Measurements from ENCODE around the gene RUBCNL. TPM values are rescaled to one million over a fixed set of nuclear protein-coding genes. Genes with fewer than 3 reads are reported as not detected.

RUBCNL gene
- polyA plus RNA-seq, 1 experiment: 0.36 TPM

DNA sequence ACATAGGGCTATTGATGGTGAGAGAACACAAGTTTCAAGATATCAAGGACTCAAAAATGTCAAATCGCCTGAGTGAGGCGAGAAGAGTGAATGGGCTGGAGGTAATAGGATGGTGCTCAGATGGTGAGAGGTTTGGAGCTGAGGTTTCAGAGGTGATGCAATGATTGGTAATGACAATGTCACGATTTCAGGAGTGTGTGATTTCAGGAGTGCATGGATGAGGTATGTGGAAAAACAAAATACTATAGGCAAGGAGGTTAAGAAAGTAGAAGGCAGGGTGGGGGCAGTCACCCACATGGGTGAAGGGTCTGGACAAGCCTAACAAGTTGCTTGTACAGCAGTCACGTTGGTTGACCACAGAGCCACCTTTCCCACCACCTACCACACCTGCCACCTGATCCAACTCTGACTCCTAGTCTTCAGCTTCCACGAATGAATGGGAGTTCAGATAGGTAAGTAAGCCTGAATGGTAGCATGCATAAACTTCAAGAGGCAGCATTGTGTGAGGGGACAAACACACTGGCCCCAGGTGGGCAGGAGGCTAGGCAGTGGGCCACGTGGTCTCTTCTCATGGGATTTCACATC, 71.5 kb downstream of the RUBCNL start:
- ChIA-PET POLR2A (no interaction called here), CTCF (interaction anchor here (0.7 to 3.2 kb wide), 5 partner anchors 10 to 692 kb away, joined by 3 to 10 read pairs (median 3); no protein-coding TSS in a partner anchor)
- Histone ChIP-seq H3K27me3 (ENCODE audit: control insufficient read depth, insufficient read depth, low read length) (no peaks in the 10 kb centered on the region), H3K4me3 (ENCODE audit: low read depth, low read length) (no peak overlapping the region), H3K36me3 (ENCODE audit: control insufficient read depth, insufficient read depth, low read length) (no peaks in the 10 kb centered on the region)
- TF ChIP-seq, protein P1, sequence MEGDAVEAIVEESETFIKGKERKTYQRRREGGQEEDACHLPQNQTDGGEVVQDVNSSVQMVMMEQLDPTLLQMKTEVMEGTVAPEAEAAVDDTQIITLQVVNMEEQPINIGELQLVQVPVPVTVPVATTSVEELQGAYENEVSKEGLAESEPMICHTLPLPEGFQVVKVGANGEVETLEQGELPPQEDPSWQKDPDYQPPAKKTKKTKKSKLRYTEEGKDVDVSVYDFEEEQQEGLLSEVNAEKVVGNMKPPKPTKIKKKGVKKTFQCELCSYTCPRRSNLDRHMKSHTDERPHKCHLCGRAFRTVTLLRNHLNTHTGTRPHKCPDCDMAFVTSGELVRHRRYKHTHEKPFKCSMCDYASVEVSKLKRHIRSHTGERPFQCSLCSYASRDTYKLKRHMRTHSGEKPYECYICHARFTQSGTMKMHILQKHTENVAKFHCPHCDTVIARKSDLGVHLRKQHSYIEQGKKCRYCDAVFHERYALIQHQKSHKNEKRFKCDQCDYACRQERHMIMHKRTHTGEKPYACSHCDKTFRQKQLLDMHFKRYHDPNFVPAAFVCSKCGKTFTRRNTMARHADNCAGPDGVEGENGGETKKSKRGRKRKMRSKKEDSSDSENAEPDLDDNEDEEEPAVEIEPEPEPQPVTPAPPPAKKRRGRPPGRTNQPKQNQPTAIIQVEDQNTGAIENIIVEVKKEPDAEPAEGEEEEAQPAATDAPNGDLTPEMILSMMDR (IDR thresholded peaks at IDR 0.05; ENCODE audit: insufficient read depth, low read depth, low read length): no peak
- DNase-seq (ENCODE audit: low read depth): no peak

DNA sequence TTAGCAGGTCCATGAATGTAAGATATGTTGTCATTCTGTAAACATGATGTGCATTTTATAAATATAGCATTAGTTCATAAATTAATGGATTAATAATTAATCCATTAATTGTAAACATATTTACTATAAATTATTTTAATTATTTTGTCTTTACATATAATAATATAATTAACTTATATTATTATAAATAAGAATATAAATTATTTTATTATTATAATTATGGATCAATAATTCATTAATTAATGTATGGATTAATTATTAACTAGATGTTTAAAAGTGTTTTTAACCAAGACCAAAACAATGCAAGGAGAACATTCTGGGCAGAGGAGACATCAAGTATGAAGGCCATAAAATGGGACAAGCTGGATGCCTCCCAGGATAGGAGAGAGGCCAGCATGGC, 72.0 kb downstream of the RUBCNL start:
- POLR2A ChIA-PET: no interaction called here
- CTCF ChIA-PET: interaction anchor here (0.7 to 0.9 kb wide), 2 partner anchors 11 to 387 kb away, joined by 3 read pairs; no protein-coding TSS in a partner anchor
- Histone ChIP-seq H3K4me3 (ENCODE audit: low read depth, low read length) (no peak overlapping the region), H3K27me3 (ENCODE audit: control insufficient read depth, insufficient read depth, low read length) (no peaks in the 10 kb centered on the region), H3K36me3 (ENCODE audit: control insufficient read depth, insufficient read depth, low read length) (no peaks in the 10 kb centered on the region)
- DNase-seq (ENCODE audit: low read depth): no peak
- TF ChIP-seq, protein P1 (IDR thresholded peaks at IDR 0.05; ENCODE audit: insufficient read depth, low read depth, low read length): no peak

DNA sequence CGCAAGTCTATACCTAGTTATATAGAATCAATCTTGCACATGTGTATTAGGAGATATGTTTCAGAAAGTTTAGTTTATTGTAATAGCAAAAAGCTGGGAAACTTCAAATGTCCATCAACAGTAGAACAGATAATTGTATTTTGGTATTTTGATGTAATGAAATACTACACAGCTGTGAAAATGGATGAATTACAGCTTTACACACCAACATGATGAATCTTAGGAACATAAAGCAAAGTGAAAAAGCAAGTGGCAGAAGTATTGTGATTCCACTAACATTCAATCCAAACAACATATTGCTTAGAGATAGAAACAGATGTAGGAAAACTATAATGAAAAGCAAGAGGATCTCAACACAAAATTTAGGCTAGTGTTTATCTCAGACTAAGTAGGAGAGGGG, 72.5 kb downstream of the RUBCNL start:
- ChIA-PET CTCF (no interaction called here), POLR2A (no interaction called here)
- Histone ChIP-seq H3K4me3 (ENCODE audit: low read depth, low read length) (no peak overlapping the region), H3K27me3 (ENCODE audit: control insufficient read depth, insufficient read depth, low read length) (no peaks in the 10 kb centered on the region), H3K36me3 (ENCODE audit: control insufficient read depth, insufficient read depth, low read length) (no peaks in the 10 kb centered on the region)
- TF ChIP-seq, protein P1 (IDR thresholded peaks at IDR 0.05; ENCODE audit: insufficient read depth, low read depth, low read length): no peak
- DNase-seq (ENCODE audit: low read depth): no peak

- no peak for DNase-seq (ENCODE audit: low read depth)
- ChIA-PET POLR2A (no interaction called here), CTCF (interaction anchor here (1.3 to 1.5 kb wide), 3 partner anchors 8 to 154 kb away, joined by 4 to 5 read pairs (median 4); no protein-coding TSS in a partner anchor)
- TF ChIP-seq, protein P1 (IDR thresholded peaks at IDR 0.05; ENCODE audit: insufficient read depth, low read depth, low read length): no peak
- no peak overlapping the region for H3K4me3 ChIP-seq (ENCODE audit: low read depth, low read length)
- H3K27me3 ChIP-seq (ENCODE audit: control insufficient read depth, insufficient read depth, low read length): no peaks in the 10 kb centered on the region
- H3K36me3 ChIP-seq (ENCODE audit: control insufficient read depth, insufficient read depth, low read length): no peaks in the 10 kb centered on the region
Measured at GRCh38 chr13:46313432-46314257, 73.4 kb downstream of the RUBCNL start.

DNA sequence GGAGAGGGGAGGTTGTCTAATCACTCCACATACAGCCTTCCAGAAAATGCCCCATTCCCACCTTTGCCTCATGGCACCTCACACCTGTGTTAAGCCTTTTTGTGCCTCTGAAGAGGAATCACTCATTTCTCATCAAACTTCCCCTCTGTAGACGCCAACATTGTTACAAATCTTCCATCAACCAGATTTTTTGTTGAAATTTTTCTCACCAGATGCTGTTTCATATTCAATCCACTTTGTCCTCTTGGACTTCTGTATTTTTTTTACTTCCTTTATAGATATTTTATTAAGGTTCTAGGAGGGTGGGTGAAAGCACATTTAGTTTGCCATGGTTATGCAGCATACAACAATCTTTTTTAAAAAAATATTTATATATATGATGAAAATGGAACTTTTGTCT, 74.0 kb downstream of the RUBCNL start:
- POLR2A ChIA-PET: no interaction called here

More for the DNA sequence above, 74.0 kb downstream of the RUBCNL start:
- CTCF ChIA-PET: interaction anchor here (1.3 to 1.5 kb wide), 3 partner anchors 8 to 153 kb away, joined by 4 to 5 read pairs (median 4); no protein-coding TSS in a partner anchor
- Histone ChIP-seq H3K36me3 (ENCODE audit: control insufficient read depth, insufficient read depth, low read length) (no peaks in the 10 kb centered on the region), H3K4me3 (ENCODE audit: low read depth, low read length) (no peak overlapping the region), H3K27me3 (ENCODE audit: control insufficient read depth, insufficient read depth, low read length) (no peaks in the 10 kb centered on the region)
- TF ChIP-seq, protein P1 (IDR thresholded peaks at IDR 0.05; ENCODE audit: insufficient read depth, low read depth, low read length): no peak
- DNase-seq (ENCODE audit: low read depth): no peak

Measured in BJ (cell line).